HepG2 (cell line): ENCODE data around the gene SH2D6. TPM values are rescaled to one million over a fixed set of nuclear protein-coding genes. Genes with fewer than 3 reads are reported as not detected.

ENCODE experiments used
- AKNA ChIP-seq: sonication (generic); formaldehyde crosslinking; IDR thresholded peaks from 2 replicates; pipeline ENCODE4 v1.4.0; 2020; ENCODE audit warnings: missing genetic modification reagents, borderline replicate concordance
- CCAR2 ChIP-seq: fragments of 200-400 bp; formaldehyde crosslinking; optimal IDR thresholded peaks from 2 replicates; pipeline ENCODE3; 2018; ENCODE audit warnings: low read depth, mild to moderate bottlenecking, low read length, moderate library complexity
- DMTF1 ChIP-seq: sonication (generic); formaldehyde crosslinking; IDR thresholded peaks from 2 replicates; pipeline ENCODE4 v1.4.0; 2020; ENCODE audit warnings: mild to moderate bottlenecking, missing genetic modification reagents
- MYC ChIP-seq: sonication (generic); formaldehyde crosslinking; IDR thresholded peaks from 2 replicates; pipeline ENCODE4 v1.9.0; 2021; ENCODE audit warnings: missing genetic modification reagents, borderline replicate concordance
- MYNN ChIP-seq: sonication (generic); formaldehyde crosslinking; IDR thresholded peaks from 2 replicates; pipeline ENCODE4 v1.4.0; 2020; ENCODE audit warnings: mild to moderate bottlenecking, low read depth, missing genetic modification reagents
- NFYB ChIP-seq: sonication (generic); formaldehyde crosslinking; IDR thresholded peaks from 2 replicates; pipeline ENCODE4 v1.4.0; 2020; ENCODE audit warnings: missing genetic modification reagents
- POLR2A ChIP-seq, 2 experiments: IDR thresholded peaks; 2 replicates each; pipeline ENCODE4 v1.6.1; 2011; ENCODE audit warnings: low read depth in 2 of 2, low read length in 2 of 2, mild to moderate bottlenecking in 1 of 2, moderate library complexity in 1 of 2; ENCODE audit not compliant: insufficient read depth in 1 of 2
- TBX2 ChIP-seq: sonication (generic); formaldehyde crosslinking; IDR thresholded peaks from 2 replicates; pipeline ENCODE4 v1.5.0; 2020; ENCODE audit warnings: missing genetic modification reagents, mild to moderate bottlenecking, borderline replicate concordance
- TFDP2 ChIP-seq: sonication (generic); formaldehyde crosslinking; IDR thresholded peaks from 2 replicates; pipeline ENCODE4 v1.4.0; 2020; ENCODE audit warnings: missing genetic modification reagents
- ZBTB10 ChIP-seq: sonication (generic); formaldehyde crosslinking; IDR thresholded peaks from 2 replicates; pipeline ENCODE4 v1.4.0; 2020; ENCODE audit warnings: missing genetic modification reagents, borderline replicate concordance
- ZBTB37 ChIP-seq: sonication (generic); formaldehyde crosslinking; IDR thresholded peaks from 2 replicates; pipeline ENCODE4 v1.4.0; 2020; ENCODE audit warnings: mild to moderate bottlenecking, missing genetic modification reagents
- ZNF230 ChIP-seq: sonication (generic); formaldehyde crosslinking; IDR thresholded peaks from 2 replicates; pipeline ENCODE4 v1.4.0; 2020; ENCODE audit warnings: mild to moderate bottlenecking, missing genetic modification reagents
- ZNF331 ChIP-seq: sonication (generic); formaldehyde crosslinking; IDR thresholded peaks from 2 replicates; pipeline ENCODE4 v1.4.0; 2020; ENCODE audit warnings: missing genetic modification reagents
- ZNF343 ChIP-seq: sonication (generic); formaldehyde crosslinking; IDR thresholded peaks from 2 replicates; pipeline ENCODE4 v1.4.0; 2020; ENCODE audit warnings: mild to moderate bottlenecking, missing genetic modification reagents
- ZNF558 ChIP-seq: sonication (generic); formaldehyde crosslinking; IDR thresholded peaks from 2 replicates; pipeline ENCODE4 v1.9.0; 2022; ENCODE audit warnings: mild to moderate bottlenecking, missing genetic modification reagents, borderline replicate concordance
- polyA plus RNA-seq, 8 experiments: library from polyadenylated mRNA; depleted of rRNA in 3 of 8; stranded (reverse) in 7 of 8; unstranded in 1 of 8; fragments of >200 nt; fragmentation: Illumina TruSeq in 4 of 8; extraction: Trizol in 4 of 8; gene quantifications; 2 replicates each; pipeline versions ENCODE4 v1.2.1 to v1.2.3, GENCODE V29; 2011 to 2016; ENCODE audit warnings: low read depth in 4 of 8, missing spikeins in 1 of 8, mixed read lengths in 1 of 8; ENCODE audit not compliant: insufficient read depth in 1 of 8
- total RNA-seq, 5 experiments: library from RNA; depleted of rRNA; stranded (reverse); fragments of >200 nt; fragmentation: Illumina TruSeq; extraction: Trizol; gene quantifications; 2 replicates each; pipeline ENCODE4 v1.2.3, GENCODE V29; 2016; ENCODE audit warnings: low read depth in 1 of 5

The SH2D6 gene
- total and polyA plus RNA-seq, 2 of the 13 experiments (the other 11 are each of a cell fraction or from before 2014, with no cell fraction given), result 0.11 to 0.26 TPM

- TF ChIP-seq ZBTB10 (CRISPR knock-in tag) (peak; percentile 76; the same call in 1 of the 2 replicates), CCAR2 (peak; percentile 98), ZNF230 (CRISPR knock-in tag) (peak; percentile 29), MYC (CRISPR knock-in tag) (peak; percentile 57; the same call in 1 of the 2 replicates), POLR2A (IDR thresholded peaks at IDR 0.05; ENCODE audit: insufficient read depth in 1 of 2, low read depth in 2 of 2, low read length in 2 of 2) (peak in 1 of 2 experiments; percentile 22; a peak in 1 of 4 replicates), ZNF558 (CRISPR knock-in tag) (peak; percentile 41; the same call in 1 of the 2 replicates), TBX2 (CRISPR knock-in tag) (peak; percentile 99), ZNF343 (CRISPR knock-in tag) (0 out of 2 replicates have a peak, but pooled peaks have one; percentile 78), MYNN (CRISPR knock-in tag) (0 out of 2 replicates have a peak, but pooled peaks have one; percentile 20), NFYB (CRISPR knock-in tag) (no peak), ZBTB37 (CRISPR knock-in tag) (peak; percentile 85), ZNF331 (CRISPR knock-in tag) (peak; percentile 92), AKNA (CRISPR knock-in tag) (no peak), TFDP2 (CRISPR knock-in tag) (peak; percentile 39; the same call in 1 of the 2 replicates), DMTF1 (CRISPR knock-in tag) (no peak)
Observed at GRCh38 chr2:85421260-85422071, 3.0 kb downstream of the SH2D6 start (continued).
